NB4 (cell line): ENCODE data around the gene NUP98.

ENCODE experiments used
- CTCF ChIP-seq: IDR thresholded peaks from one replicate; pipeline ENCODE4 v1.5.1; 2012; ENCODE audit warnings: low read depth, low read length
- MAX ChIP-seq: IDR thresholded peaks from 2 replicates; pipeline ENCODE4 v1.6.1; 2011; ENCODE audit warnings: low read depth, low read length
- POLR2A ChIP-seq: IDR thresholded peaks from 2 replicates; pipeline ENCODE4 v1.6.1; 2011; ENCODE audit warnings: mild to moderate bottlenecking; ENCODE audit not compliant: insufficient read length; ENCODE audit errors: extremely low read depth

- no peak for TF ChIP-seq CTCF
- no peak for TF ChIP-seq POLR2A
- TF ChIP-seq MAX, result no peak
These were observed 2.0 kb downstream of the NUP98 start for GRCh38 chr11:3795131-3796001.
